Heart left ventricle (tissue), 16 donors: Measurements from ENCODE around the gene MYH6. TPM values are rescaled to one million over a fixed set of nuclear protein-coding genes. Genes with fewer than 3 reads are reported as not detected.

Source experiments
- ATAC-seq, 4 donors: fragments of 200-7000 bp; cut with Tn5 transposase; one replicate each; pipeline ENCODE4 v1.9.1; 2020 to 2022; ENCODE audit warnings: moderate library complexity in 4 of 4, mild to moderate bottlenecking in 3 of 4, moderate number of reproducible peaks in 1 of 4
- DNase-seq, 5 donors: peaks; one replicate each; pipeline ENCODE4 v3.0.0-alpha.2; 2020
- H3K27ac ChIP-seq, 12 donors: fragments of 200-600 bp; sonication (generic) in 4 of 12; one replicate each; pipeline versions ENCODE4 v1.5.0 to v1.8.0; 2016 to 2022; ENCODE audit warnings: mild to moderate bottlenecking in 2 of 12
- H3K27me3 ChIP-seq, 9 donors: fragments of 200-600 bp; sonication (generic) in 2 of 9; one replicate each; pipeline versions ENCODE4 v1.5.1 to v1.8.0; 2016 to 2022; ENCODE audit warnings: mild to moderate bottlenecking in 3 of 9
- H3K36me3 ChIP-seq, 9 donors: fragments of 200-600 bp; sonication (generic) in 2 of 9; one replicate each; pipeline versions ENCODE4 v1.5.0 to v1.8.0; 2018 to 2022; ENCODE audit warnings: mild to moderate bottlenecking in 2 of 9
- H3K4me1 ChIP-seq, 12 donors: fragments of 200-600 bp; sonication (generic) in 4 of 12; one replicate each; pipeline versions ENCODE4 v1.5.0 to v1.8.0; 2016 to 2022; ENCODE audit warnings: mild to moderate bottlenecking in 3 of 12
- H3K4me3 ChIP-seq, 12 donors: fragments of 200-600 bp; sonication (generic) in 4 of 12; one replicate each; pipeline versions ENCODE4 v1.5.0 to v1.8.0; 2017 to 2022; ENCODE audit warnings: mild to moderate bottlenecking in 9 of 12, moderate library complexity in 4 of 12
- H3K9me3 ChIP-seq, 12 donors: fragments of 200-600 bp; sonication (generic) in 4 of 12; one replicate each; pipeline versions ENCODE4 v1.5.0 to v1.8.0; 2016 to 2022; ENCODE audit warnings: mild to moderate bottlenecking in 1 of 12
- POLR2A ChIP-seq, 2 donors: fragments of 450-650 bp; IDR thresholded peaks; one replicate each; pipeline ENCODE4 v1.6.1; 2017; ENCODE audit warnings: antibody characterized with exemption in 2 of 2, mild to moderate bottlenecking in 2 of 2, moderate library complexity in 2 of 2
- WGBS, 4 donors: extraction: QIAGEN DNeasy Blood & Tissue Kit in 2 of 4; methylation state at CpG; one replicate each; pipeline versions ENCODE4 v1.1.5 to v1.1.7; 2013 to 2018; 5-methylcytosine and 5-hydroxymethylcytosine counted together
- intact Hi-C, 10 donors: fragments of 100-400 bp; cut with DNase I; formaldehyde crosslinking; loops; one replicate each; pipeline versions ENCODE4 v1.11.1 to v1.14.2; 2022
- polyA plus RNA-seq, 2 donors: library from polyadenylated mRNA; stranded (reverse); fragments of 200-250 nt; gene quantifications; one replicate each; pipeline ENCODE4 v1.2.3, GENCODE V29; 2013
- total RNA-seq, 9 donors: library from RNA; depleted of rRNA in 2 of 9; stranded (reverse); fragments of >200 nt in 2 of 9; fragmentation: NEBNext Ultra II Directional in 3 of 9; extraction: Animal tissue kit (Norgen Biotek cat#: 25700) in 3 of 9; gene quantifications; one replicate each; pipeline versions ENCODE4 v1.1.0 to v1.2.4, GENCODE V29; 2016 to 2023
- TF ChIP-seq, protein P1 (sequence below), 12 donors: fragments of 200-600 bp; sonication (generic) in 4 of 12; IDR thresholded peaks; one replicate each; pipeline versions ENCODE4 v1.5.0 to v1.8.0; 2018 to 2022; ENCODE audit warnings: antibody characterized with exemption in 12 of 12, mild to moderate bottlenecking in 5 of 12
- donor health status: ischemic (EF 13 %, LVEDD 7.1; RV severe dilation, severe dysfunction).
- donor health status: healthy with polysubstance abuse.
- donor health status: DM: no; HTN: yes; CAD: no.
- donor health status: DM: no; HTN: no; CAD: no.
- donor health status: ischemic (EF 25% LVEDD 6.9; RV normal size, moderate dysfunction).
- donor health status: ischemic (EF 25% LVEDD 5.7; RV mildly dilated, moderate dysfunction).
- donor health status: healthy.
- donor health status: DM: yes; HTN: yes; CAD: no.
- donor health status: ischemic (EF 35%, LVEDD 5.7; RV mildly dilated, moderate dysfunction).
- donor health status: nonischemic (EF 11% LVEDD 7.7; RV severe dilation, severe dysfunction).
- donor health status: DM: yes; HTN: yes; CAD: no.
- donor health status: PGD.
- donor health status: ischemic (EF 29% LVEDD 5.4; RV normal size, mild dysfunction).
- donor health status: nonischemic (EF 23%, LVEDD 6.1; RV moderate dilation, normal function).

MYH6 gene
- total and polyA plus RNA-seq, 11 donors: 76.8 to 5,104 (median 1,271) TPM

DNA sequence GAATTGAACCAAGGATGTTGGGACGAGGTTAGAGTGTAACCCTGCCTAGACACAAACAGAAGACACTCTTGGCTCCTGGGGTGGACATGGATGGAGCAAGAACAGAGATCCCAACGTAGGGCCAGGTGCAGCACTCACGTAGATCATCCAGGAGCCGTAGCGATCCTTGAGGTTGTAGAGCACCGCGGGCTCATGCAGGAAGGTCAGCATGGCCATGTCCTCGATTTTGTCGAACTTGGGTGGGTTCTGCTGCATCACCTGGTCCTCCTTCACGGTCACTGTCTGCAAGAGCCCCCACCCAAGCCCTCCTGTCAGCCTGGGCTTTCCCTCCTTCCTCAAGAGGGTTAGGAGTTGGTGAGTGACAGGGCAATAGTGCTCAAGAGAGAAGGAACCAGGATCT lies 24.9 kb upstream of the MYH6 start:
- no peak for TF ChIP-seq POLR2A (IDR thresholded peaks at IDR 0.05)
- TF ChIP-seq, protein P1, sequence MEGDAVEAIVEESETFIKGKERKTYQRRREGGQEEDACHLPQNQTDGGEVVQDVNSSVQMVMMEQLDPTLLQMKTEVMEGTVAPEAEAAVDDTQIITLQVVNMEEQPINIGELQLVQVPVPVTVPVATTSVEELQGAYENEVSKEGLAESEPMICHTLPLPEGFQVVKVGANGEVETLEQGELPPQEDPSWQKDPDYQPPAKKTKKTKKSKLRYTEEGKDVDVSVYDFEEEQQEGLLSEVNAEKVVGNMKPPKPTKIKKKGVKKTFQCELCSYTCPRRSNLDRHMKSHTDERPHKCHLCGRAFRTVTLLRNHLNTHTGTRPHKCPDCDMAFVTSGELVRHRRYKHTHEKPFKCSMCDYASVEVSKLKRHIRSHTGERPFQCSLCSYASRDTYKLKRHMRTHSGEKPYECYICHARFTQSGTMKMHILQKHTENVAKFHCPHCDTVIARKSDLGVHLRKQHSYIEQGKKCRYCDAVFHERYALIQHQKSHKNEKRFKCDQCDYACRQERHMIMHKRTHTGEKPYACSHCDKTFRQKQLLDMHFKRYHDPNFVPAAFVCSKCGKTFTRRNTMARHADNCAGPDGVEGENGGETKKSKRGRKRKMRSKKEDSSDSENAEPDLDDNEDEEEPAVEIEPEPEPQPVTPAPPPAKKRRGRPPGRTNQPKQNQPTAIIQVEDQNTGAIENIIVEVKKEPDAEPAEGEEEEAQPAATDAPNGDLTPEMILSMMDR (IDR thresholded peaks at IDR 0.05): no peak
- intact Hi-C loops: no loop called here
- Histone ChIP-seq H3K27me3 (no peaks in the 10 kb centered on the region), H3K36me3 (peaks cover 0 to 70% (median 34%) of the 10 kb centered on the region in 9 donors), H3K9me3 (no peaks in the 10 kb centered on the region), H3K4me3 (peak overlapping the region in 2 of 12 donors; percentile 54 to 59), H3K4me1 (peaks cover 0 to 21% (median 4%) of the 10 kb centered on the region in 12 donors), H3K27ac (peak overlapping the region in 8 of 12 donors; percentile 72 to 97 (median 91))
- DNase-seq (peak in 2 of 5 donors; percentile 7 to 17), ATAC-seq (no peak)
- WGBS, 4 donors: 40 to 64% (median 48%) methylated on average over 10 of the region's 10 CpGs

DNA sequence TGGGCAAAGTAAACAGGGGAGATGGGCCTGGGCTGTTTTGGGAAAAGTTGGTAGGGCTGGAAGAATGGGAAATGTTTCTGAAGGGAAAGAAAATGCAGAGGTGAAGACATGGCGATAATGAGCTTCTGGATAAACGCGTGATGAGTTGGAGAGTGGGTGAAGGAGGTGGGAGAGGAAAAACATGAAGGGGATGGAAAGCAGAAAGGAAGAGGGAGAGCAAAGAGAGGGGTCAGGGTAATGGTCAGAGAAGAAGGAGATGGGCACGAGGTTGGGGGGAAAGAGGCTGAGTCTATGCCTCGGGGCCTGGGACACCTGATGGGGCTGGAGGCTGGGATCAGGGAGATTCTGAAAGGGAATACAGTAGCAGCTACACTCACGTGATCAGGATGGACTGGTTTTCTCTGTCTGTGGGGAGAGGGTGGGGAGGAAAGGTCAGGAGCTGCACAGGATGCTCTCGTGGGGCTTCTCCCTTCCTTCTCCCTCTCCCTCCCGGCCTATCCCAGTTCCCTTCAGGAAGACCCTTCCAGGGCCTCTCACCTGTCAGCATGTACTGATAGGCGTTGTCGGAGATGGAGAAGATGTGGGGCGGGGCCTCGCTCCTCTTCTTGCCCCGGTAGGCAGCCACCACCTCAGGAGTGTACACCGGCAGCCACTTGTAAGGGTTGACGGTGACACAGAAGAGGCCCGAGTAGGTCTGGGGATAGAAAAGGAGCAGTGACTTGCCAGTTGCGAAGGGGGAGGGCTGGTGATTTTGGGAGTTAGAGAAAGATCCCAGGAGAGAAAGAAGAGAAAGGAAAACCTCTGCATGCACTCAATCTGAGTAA lies 24.2 kb upstream of the MYH6 start:
- Histone ChIP-seq H3K36me3 (peaks cover 0 to 75% (median 39%) of the 10 kb centered on the region in 9 donors), H3K4me3 (peak overlapping the region in 2 of 12 donors; percentile 54 to 59), H3K9me3 (no peaks in the 10 kb centered on the region), H3K27ac (peak overlapping the region in 8 of 12 donors; percentile 72 to 97 (median 91)), H3K4me1 (peaks cover 0 to 16% (median 0%) of the 10 kb centered on the region in 12 donors), H3K27me3 (no peaks in the 10 kb centered on the region)
- ATAC-seq (peak in 1 of 4 donors; percentile 1), DNase-seq (peak in 2 of 5 donors; percentile 19 to 22)
- no peak for TF ChIP-seq POLR2A (IDR thresholded peaks at IDR 0.05)
- TF ChIP-seq, protein P1 (IDR thresholded peaks at IDR 0.05): no peak
- intact Hi-C loops: no loop called here
- 33 to 47% (median 44%) methylated on average over 17 of the region's 17 CpGs for WGBS, 4 donors

DNA sequence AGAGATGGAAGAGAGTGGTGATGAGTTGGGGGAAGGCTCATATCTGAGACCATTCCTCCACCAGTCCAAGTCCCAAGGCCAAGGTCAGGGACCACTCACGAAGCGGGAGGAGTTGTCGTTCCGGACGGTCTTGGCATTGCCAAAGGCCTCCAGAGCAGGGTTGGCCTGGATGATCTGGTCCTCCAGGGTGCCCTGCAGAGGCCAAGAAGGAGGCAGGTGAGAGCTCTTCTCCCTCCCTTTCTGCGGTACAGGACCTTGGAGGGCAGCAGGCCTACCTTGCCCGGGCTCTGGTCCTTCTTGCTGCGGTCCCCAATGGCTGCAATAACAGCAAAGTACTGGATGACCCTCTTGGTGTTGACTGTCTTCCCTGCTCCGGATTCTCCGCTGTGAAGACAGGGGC lies 23.4 kb upstream of the MYH6 start:
- peak overlapping the region in 2 of 12 donors; percentile 54 to 59 for H3K4me3 ChIP-seq
- H3K36me3 ChIP-seq: peaks cover 0 to 78% (median 39%) of the 10 kb centered on the region in 9 donors
- intact Hi-C loops: no loop called here
- no peaks in the 10 kb centered on the region for H3K9me3 ChIP-seq
- TF ChIP-seq POLR2A (IDR thresholded peaks at IDR 0.05): peak in 1 of 2 donors; percentile 6
- TF ChIP-seq, protein P1 (IDR thresholded peaks at IDR 0.05): no peak
- peak overlapping the region in 7 of 12 donors; percentile 38 to 97 (median 94) for H3K27ac ChIP-seq
- peak in 2 of 5 donors; percentile 9 to 19 for DNase-seq
- WGBS, 4 donors: 53 to 69% (median 59%) methylated on average over 10 of the region's 10 CpGs
- peaks cover 0 to 7% (median 0%) of the 10 kb centered on the region in 12 donors for H3K4me1 ChIP-seq
- no peaks in the 10 kb centered on the region for H3K27me3 ChIP-seq
- ATAC-seq: peak in 1 of 4 donors; percentile 0

DNA sequence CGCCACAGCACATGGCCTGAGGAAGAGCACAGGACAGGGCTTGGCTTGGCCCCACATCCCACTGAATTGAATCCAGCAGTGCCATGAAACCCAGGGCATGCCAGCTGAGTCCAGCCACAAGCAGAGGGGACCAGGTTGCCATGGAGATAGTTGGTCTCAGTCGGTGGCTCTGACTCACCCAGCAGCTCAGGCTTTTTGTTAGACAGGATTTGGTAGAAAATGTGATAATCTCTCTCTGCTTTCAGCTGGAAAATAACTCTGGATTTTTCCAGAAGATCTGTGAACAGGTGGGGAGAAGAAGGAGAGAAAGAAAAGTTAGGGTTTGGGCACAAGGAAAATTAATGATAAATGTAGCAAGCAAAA lies 22.6 kb upstream of the MYH6 start:
- peak overlapping the region in 6 of 12 donors; percentile 38 to 97 (median 92) for H3K27ac ChIP-seq
- H3K36me3 ChIP-seq: peaks cover 0 to 78% (median 39%) of the 10 kb centered on the region in 9 donors
- peak overlapping the region in 2 of 12 donors; percentile 17 to 54 for H3K4me3 ChIP-seq

More for the DNA sequence above, 22.6 kb upstream of the MYH6 start:
- WGBS, 4 donors: 24 to 32% (median 28%) methylated on average over 2 of the region's 2 CpGs
- intact Hi-C loops: no loop called here
- Histone ChIP-seq H3K4me1 (no peaks in the 10 kb centered on the region), H3K27me3 (no peaks in the 10 kb centered on the region), H3K9me3 (no peaks in the 10 kb centered on the region)
- no peak for ATAC-seq
- DNase-seq: peak in 2 of 5 donors; percentile 16 to 21
- TF ChIP-seq POLR2A (IDR thresholded peaks at IDR 0.05): no peak
- TF ChIP-seq, protein P1 (IDR thresholded peaks at IDR 0.05): no peak
